Activated CD4-positive, CD25-positive, alpha-beta regulatory T cell treated with anti-CD3 and anti-CD28 coated beads, Interleukin-2, amount 50 U/mL, for 24 hours (primary cell): ENCODE measurements around the gene RAMP3.
A peak's percentile ranks its signal among the peaks of the same experiment; 100 is the strongest.
"Not testable (repeated sequence)": the region's sequence is repeated elsewhere in the genome, so short reads cannot be mapped to it uniquely, and the experiment has no call there.

ENCODE experiments used
- ATAC-seq, 2 donors: fragments of 150-1000 bp; cut with Tn5 transposase; one replicate each; pipeline ENCODE4 v1.10.0; 2021; ENCODE audit warnings: mild to moderate bottlenecking in 1 of 2, moderate library complexity in 1 of 2

The RAMP3 gene, protein sequence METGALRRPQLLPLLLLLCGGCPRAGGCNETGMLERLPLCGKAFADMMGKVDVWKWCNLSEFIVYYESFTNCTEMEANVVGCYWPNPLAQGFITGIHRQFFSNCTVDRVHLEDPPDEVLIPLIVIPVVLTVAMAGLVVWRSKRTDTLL

DNA sequence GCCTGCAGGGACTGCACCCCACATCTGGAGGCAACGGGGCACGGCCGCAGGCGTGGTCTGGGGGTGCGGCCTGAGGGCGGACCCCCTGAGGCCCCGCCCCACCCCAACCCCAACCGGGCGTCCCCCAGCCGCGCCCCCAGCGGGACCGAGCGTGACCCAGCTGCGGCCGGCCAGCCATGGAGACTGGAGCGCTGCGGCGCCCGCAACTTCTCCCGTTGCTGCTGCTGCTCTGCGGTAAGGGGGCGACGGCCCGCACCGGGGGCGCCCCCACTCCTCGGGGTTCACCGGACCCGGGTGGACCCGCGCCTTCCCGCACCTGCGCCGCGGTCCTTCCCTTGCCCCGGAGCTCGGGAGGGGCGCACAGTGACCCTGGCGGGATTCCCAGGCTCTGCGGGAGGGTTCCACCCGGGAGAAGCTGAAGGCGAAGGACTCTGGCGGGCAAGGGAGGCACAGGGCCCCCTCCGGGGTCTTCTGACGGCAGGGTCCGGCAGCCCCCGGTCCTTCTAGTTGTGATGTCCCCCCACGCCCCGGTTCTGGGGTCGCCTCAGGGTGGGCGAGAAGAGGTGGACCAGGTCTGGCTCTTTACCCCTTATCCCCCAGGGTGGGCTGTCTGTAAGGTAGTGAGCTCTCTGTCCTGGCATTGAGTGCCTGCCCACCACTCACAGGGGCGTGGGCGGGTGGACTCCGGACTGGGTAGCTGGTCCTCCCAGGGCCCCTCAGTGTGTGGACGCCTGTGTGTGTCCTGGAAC lies at the start of gene RAMP3:
Gene RAMP3, plus strand, starts transcription at position 139 of the 749 bp plus-strand sequence. Its CDS starts 38 bp downstream, at position 177.
- no peak for ATAC-seq

DNA sequence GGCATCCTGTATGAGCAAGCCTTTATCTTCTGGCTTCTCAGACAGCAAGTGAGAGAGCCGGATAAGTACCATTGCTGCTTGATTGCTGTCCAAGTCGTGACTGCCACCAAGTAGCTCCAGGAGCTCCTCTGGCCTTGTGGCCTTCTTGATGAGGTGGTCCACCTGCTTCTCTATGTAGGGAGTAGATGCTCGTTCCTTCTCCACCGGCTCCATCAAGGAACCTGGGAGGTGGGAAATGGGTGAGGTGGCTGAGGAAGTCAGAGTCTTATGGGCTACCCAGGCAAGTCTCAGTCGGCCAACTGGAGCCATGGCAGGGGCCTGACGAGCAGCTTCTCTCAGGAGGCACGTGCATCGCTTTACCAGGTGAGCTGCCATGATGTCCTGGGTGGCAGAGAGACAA lies 48.7 kb upstream of the RAMP3 start:
- no peak for ATAC-seq

DNA sequence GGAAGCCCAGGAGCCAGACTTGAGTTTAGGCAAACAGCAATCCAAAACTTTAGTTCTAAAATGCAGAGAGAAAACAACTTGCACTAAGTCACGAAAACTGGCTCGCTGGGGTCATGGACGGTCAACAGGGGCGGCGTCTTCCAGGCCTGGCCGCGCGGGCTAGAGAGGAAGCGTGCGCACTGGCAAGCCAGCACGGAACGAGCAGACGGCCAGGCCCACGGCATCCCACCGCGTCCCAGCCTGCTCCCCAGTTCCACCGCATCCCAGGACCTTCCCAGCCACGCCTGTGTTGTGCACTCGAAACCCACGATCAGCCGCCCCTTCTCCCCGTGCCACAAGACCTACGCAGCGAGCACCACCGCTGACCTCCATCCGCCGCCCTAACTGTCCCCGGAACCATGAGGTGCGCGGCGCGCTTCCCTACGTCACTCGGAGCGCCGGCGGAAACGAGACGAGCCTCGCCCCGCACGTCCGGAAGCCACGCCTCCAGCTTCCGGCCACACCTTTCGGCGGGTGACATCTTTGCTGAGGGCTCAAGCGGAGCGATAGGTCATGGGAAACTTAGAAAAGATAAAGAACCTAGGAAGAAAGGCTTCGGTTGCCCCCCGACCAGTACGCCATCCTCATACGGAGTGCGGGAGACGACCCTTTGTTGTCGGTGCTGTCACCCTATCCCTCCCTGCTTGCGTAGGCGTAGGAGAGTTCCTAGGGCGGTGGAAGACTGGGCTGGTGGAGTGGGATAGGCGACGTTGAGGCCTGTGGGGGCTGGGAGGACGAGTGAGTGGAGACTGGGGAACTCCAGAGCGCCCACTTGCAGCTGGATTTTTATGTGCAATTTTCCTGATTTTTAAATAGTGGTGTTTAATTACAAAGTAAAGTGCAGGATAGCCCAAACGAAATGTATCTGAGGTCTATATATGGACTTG lies 46.0 kb upstream of the RAMP3 start, which contains the start of gene TBRG4:
Gene TBRG4, minus strand, starts transcription at position 400 of the 926 bp plus-strand sequence. CDS start 2,460 bp downstream, outside the sequence.
- peak; percentile 96 to 97 for ATAC-seq

DNA sequence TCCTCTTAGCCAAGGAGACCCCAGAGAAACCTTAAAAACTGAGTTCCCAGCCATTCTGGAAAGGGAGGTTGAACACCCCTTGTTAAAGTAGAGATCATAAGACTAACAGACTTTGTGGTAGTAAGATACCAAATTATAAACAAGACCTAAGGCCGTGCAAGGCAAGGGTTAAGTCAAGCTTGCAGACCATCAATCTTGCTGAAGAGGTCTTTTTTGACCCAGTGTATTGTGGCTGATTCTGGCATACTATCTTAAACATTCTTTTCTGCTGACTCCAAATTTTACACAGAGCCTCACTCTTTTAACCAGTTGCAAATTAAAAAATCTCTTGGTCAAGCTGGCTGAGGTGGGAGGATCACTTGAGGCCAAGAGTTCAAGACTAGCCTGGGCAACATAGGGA lies 44.9 kb upstream of the RAMP3 start:
- no peak for ATAC-seq

DNA sequence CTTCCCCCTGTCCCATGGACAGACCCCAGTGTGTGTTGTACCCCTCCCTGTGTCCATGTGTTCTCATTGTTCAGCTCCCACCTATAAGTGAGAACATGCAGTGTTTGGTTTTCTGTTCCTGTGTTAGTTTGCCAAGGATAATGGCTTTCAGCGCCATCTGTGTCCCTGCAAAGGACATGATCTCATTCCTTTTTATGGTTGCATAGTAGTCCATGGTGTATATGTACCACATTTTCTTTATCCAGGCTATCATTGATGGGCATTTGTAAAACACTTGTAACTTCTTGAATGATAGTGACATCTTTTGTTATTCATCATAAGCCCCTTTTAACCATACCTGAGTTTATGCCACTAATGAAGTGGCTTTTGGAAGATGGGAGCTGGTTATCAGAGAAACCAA lies 43.3 kb upstream of the RAMP3 start:
- ATAC-seq: not testable (repeated sequence)

DNA sequence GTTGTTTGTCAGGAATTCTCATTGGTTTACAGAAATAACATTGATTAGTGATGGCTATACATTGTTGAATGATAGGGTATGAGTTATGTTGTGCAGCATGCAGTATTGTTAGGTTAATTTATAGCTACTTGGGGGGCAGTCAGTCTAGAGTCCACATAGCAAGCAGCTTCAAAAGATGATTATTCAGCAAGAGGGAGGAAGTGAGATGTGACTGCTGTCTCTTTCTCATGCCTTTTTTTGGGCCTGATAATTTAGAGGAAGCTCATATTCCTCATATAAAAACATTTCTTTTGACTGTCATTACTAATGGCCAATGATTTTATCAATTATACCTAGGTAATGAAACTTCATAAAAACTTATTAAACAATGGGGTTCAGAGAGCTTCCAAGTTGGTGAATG lies 42.7 kb upstream of the RAMP3 start:
- no peak for ATAC-seq

DNA sequence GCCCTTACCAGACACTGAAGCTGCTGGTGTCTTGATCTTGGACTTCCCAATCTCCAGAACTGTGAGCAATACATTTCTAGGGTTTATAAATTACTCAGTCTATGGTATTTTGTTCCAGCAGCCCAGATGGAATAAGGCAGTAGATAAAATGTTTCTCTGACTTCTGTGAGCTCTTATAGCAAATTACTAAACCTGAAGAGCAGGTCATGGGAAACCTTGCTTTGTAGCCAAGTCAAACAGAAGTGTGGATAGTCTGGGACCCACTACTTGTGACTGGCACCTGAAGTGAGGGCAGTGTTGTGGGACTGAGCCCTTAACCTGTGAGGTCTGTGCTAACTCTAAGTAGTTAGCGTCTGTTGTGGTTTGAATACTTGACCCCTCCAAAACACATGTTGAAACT lies 41.5 kb upstream of the RAMP3 start:
- no peak for ATAC-seq

DNA sequence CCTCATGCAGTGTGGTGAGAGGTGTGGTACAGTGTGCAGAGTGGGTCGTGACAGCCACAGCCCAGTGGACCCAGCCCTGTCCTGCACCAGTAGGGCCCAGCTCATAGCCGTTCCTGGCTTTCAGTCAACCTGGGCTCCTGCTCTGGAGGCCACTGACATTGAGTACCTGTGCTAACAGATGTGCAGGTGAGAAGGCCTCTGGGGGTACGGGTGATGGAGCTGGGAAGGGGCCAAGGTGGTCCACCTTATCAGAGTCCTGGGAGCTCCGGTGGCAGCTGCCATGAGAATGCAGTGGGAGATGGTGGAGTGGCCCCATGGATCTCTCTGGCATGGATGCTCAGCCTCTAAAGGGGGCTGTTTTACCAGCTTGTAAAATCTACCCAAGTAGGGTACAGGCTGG lies 40.0 kb upstream of the RAMP3 start:
- ATAC-seq: no peak

DNA sequence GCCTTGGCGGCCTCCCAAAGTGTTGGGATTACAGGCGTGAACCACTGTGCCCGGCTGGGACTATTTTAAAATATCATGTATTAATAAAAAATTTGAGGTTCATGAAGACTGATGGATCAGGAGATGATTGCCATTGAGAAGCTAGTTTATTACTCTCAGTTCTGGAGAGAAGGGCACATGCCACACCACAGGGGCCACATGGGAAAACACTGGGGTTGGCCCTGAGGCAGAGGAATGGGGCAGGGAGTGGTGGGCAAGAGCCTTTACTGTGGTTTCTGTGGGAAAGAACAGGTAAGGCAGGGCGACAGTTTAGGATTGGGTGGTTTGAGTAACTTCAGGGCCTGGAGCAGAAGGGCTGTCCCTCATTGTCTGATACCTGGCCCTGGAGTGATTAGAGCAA lies 39.3 kb upstream of the RAMP3 start:
- ATAC-seq: no peak

DNA sequence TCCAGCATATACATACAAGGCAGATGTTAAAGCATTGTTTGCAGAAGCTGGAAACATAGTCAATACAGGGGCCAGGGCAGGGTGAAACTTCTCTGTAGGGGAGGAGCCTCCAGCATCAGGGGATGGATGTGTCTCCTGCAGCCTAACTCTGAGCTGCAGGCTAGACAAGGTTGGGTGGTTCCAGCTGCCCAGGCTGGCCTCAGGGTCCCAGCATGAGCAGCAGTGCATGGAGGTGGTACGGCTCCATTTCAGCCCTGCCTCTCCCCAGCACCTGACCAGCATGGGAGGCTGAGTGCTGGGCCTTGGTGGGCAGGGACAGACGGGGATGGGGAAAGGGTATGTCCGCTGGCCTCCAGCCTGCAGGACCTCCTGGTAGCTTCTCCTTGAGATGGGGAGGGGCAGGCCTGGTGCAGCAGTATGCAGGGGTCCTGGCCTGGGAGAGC lies 38.7 kb upstream of the RAMP3 start:
- no peak for ATAC-seq

DNA sequence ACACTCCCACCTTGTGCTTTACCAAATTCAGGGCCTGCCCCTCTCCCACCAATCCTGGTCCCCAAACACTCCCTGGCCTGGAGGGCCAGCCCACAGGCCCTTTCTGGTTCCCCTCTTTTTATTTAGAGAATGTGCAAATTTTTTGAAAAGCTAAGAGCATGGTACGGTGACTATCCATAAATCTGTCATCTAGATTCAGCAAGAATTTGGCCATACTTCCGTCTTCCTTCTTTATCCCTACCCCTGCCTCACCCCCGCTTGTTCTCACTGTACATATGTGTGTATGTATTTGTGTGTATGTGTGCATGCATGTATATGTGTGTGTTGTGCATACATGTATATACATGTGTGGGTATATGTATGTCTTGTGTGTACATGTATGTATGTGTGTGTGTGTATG lies 38.0 kb upstream of the RAMP3 start:
- ATAC-seq: no peak

DNA sequence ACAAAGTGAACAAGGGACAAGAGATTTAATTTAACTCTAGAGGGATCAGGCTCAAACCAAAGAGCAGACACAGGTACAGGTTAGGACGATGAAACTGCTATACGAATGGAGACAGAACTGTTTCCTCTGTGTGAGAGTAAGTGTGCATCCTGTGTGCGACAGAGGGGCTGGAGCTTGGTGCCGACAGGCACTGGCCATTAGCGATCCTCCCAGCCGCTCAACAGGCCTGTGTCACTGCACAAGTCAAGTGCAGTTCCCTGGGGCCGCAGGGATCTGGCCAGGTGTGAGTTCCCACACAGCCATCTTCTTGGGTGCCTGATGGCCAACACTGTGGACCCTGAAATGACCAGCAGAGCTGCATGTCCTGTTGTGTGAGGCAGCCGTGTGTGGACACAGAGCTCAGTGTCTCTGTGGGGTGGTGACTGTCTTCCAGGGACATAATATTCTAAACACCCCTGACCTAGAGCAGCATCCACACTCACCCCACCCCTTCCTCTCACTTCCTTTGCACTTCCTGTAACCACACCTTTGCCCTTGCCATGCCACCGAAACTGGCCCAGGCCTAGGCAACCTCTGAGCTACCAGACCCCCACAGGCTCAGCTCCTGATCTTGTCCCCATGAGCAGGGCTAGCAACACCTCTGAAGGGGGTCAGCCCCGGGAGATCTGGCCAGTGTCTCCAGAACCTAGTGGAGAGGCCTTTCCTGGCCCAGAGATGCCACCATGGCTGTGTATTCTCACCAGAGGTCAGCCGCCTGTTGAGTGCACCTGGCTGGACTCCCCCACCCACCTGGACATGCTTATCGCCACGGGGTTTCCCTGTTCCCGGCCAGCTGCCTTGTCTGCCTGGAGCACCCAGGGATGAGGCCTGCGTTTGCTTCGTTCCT lies 34.4 kb upstream of the RAMP3 start:
- no peak for ATAC-seq

DNA sequence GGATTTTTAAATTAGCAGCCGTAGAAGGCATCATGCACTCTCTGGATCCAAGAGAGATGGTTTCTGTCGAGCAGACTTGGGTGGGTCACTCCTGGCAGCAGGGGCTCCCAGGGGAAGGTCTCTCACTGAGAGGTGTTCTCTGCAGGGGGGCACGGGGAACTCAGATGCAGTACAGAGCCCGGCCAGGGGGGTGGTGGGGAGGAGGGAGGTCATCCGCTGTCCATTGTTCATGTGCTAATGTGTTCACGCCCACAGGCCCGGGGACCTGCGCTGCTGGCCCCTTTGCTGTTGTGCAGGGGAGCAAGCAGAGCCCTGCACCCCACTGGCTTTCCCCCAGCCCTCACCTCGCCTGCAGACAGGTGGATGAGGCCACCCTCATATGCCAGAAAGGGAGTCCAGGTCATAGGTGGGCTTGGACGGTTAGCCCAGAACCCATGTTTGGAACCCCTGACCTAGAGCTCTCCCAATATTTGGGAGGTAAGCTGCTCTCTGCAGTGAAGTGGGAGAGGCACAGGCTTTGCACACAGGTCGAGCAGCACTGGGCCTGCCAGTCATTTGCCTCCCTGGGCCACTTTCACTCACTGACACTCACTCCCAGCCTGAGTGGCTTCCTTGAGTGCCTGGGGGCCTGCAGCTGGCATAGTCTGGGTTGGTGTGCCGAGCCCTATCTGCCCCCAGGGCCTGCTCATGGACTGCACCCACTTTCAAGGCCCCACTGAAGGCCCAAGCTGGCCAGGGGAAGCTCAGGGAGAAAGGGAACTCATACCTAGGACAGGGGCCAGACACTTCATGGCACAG lies 33.5 kb upstream of the RAMP3 start:
- ATAC-seq: no peak

DNA sequence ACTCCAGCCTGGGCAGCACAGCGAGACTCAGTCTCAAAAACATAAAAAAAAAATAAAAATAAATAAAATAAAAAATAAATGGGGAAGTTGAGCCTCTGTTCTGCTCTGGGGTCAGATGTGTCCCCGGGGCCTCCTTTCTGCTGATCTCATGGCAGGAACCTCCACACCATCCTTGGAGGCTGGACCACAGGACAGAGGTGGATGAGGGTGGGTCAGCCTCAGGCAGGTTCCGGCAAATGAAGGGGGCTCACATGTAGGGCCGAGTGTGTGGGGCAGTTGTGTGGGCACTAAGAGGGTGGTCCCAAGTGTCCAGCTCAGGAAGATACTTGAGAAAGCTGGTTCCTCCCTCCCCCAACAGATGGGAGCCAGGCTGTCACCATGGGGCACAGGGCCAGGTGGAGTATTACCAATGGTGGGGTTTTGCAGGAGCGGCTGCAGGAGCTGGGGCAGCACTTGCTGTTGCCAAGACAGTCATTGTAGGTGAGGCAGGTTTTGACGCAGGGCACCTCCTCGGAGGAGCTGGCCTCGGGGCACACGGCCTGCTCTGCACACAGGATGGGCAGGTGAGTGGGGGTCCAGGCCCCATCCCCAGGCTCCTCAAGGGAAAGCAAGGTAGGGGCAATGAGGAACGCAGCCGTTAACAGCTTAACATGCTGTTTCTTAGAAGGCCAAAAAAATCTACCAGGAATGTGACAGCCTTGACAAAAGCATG lies 32.2 kb upstream of the RAMP3 start:
- no peak for ATAC-seq

DNA sequence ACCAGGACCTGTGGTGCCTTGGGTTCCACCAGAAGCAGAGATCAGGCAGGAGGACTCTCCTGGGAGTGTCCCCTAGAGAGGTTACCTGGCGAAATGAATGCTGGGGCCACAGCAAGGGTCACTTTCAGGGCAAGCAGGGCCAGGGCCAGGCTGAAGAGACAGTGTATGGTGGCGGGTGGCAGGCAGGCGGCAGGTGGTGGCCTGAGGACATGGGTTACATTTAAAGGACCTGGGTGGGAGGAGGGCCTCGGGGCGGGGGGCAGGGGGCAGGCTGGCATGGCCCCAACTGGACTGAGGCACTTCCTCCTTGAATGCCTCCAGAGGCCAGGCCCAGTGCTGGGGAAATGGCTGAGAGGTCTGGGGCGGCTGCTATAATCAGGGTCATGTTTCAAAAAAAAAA lies 31.4 kb upstream of the RAMP3 start:
- ATAC-seq: no peak

DNA sequence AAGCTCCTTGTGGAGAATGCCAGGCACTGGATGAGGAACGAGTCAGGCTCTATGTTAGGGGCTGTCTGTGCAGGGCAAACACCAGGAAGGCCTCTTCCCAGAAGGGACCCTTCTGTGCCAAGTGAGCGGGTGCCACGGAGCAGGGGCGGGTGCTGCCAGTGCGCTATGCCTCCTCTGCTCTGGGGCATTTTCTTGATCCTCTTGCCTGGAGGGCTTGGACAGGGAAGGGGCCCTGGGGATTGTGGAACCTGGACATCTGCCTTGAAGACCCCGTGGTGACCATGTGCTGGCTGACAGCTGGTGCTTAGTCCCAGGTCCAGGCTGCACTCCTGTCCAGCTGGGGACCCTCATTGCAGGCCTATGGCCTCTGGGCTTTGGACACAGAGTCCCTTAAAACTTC lies 30.7 kb upstream of the RAMP3 start:
- ATAC-seq: no peak

DNA sequence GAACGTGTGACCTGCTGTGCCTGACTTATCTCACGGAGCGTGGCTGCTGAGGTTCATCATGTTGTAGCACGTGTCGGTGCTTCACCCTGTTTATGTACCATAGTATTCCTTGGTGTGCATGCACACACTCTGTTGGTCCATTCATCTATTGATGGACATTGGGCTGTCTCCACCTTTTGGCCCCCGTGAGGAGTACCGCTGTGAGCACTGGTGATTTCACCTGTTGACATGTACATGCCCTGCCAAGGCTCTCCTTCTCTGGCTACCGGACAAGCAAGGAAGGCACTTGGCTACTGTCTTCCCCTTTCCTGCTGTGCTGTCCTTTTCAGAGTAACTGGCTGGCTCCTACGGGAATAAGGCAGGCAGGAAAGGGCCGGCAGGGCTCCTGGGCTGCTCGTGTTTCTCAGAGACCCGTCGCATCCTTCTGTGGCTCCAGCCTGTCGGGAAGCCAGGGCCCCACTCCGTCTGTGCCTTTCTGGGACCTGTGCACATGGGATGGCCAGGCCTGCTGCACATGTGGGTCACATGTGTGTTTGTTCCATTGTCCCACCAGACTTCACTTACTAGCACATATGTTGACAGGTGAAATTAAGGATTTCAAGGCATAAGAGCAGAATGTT lies 28.3 kb upstream of the RAMP3 start:
- ATAC-seq: no peak

DNA sequence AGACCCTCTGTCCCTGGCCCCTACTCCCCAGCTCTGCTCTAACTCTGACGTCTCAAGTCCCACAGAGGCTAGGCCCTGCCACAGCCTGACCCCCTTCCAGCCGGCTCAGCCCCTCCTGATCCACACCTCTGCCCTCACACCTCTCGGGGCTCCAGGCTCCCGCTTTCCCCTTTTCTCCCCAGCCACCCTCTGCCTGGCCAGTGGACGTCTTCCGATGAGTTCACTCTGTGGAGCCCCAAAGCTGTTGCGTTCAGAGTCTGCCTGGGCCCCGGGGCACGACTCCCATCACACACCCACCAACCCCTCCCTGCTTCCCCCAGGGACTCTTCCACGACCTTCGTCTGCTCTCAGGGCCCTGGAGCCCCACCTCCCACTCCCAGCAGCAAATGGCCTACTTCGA lies 27.7 kb upstream of the RAMP3 start:
- no peak for ATAC-seq

DNA sequence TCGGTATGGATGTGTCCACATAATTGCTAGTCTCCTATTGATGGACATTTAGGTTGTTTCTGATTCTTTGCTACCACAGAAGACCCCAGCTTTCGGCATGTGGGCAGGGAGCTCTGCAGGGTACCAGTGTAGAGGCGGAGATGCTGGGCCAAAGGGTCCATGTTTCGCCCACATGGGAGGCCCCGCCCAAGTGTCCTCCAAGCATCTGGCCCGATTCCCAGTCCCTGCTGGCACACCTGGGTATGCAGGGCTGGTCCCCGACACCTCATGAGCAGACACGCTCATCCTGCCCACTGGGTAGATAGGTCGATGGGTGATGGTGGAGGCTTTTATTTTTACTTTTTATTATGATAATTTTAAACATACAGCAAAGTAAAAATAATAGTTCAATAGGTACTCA lies 26.7 kb upstream of the RAMP3 start:
- ATAC-seq: no peak

DNA sequence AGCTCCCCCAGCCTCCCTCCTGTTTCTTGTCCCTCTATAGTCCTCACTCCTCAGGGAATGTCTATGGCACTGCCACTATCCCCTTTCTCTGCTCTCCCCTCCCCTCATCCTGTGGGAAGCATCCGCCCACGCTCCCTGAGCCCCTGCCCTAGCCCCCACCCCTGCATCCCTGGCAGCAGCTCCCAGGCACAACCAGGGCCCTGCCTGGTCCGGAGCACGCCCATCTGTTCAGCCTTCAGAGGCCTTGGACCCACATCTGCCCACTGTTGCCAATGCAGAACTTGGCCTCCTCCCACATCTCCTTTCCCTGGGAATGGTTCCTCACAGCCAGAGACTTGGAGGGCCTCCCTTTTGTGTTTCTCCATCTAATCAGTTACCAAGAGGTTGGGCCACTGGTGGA lies 25.7 kb upstream of the RAMP3 start:
- no peak for ATAC-seq
